IMR-90 (cell line): ENCODE measurements around the gene MAP1LC3A. TPM values are rescaled to one million over a fixed set of nuclear protein-coding genes. Genes with fewer than 3 reads are reported as not detected.

Experiments used
- ATAC-seq: fragments of 200-7000 bp; cut with Tn5 transposase; 2 replicates; pipeline ENCODE4 v1.9.1; 2020; ENCODE audit warnings: low read depth, mild to moderate bottlenecking, moderate library complexity
- BruUV-seq: library from RNA; stranded (reverse); fragments of 400-500 nt; replicated peaks from 2 replicates; lab custom pipeline; 2021; lab: Mats Ljungman, UMichigan
- CTCF ChIA-PET: fragments of 300-600 bp; formaldehyde crosslinking; extraction: SDS; loops from one replicate; lab custom pipeline; 2021; ENCODE audit warnings: antibody characterized with exemption; lab: Yijun Ruan, JAX
- POLR2A ChIA-PET: fragments of 300-600 bp; sonication (Branson Sonifier 250); formaldehyde crosslinking; loops from one replicate; lab custom pipeline; 2022; ENCODE audit warnings: antibody characterized with exemption; ENCODE audit not compliant: unreplicated experiment; lab: Charles Lee
- DNase-seq: peaks from one replicate; pipeline ENCODE4 v3.0.0; 2013
- H2AFZ ChIP-seq: replicated peaks from 2 replicates; pipeline ENCODE3; 2013; ENCODE audit warnings: low read length, mild to moderate bottlenecking; ENCODE audit not compliant: poor library complexity
- H2AK5ac ChIP-seq: 2 replicates; pipeline ENCODE4 v1.6.1; 2013; ENCODE audit warnings: low read depth, low read length, inconsistent platforms
- H2AK9ac ChIP-seq: replicated peaks from 2 replicates; pipeline ENCODE3; 2013; ENCODE audit warnings: mild to moderate bottlenecking, low read depth, low read length, moderate library complexity; ENCODE audit not compliant: poor library complexity
- H2BK120ac ChIP-seq: 2 replicates; pipeline ENCODE4 v1.6.1; 2013; ENCODE audit warnings: low read depth, low read length, inconsistent platforms
- H2BK15ac ChIP-seq: 3 replicates; pipeline ENCODE4 v1.6.1; 2013; ENCODE audit warnings: low read depth, low read length, inconsistent platforms
- H2BK20ac ChIP-seq: 2 replicates; pipeline ENCODE4 v1.6.1; 2013; ENCODE audit warnings: low read depth, mild to moderate bottlenecking, inconsistent platforms, low read length, moderate library complexity
- H2BK5ac ChIP-seq: 2 replicates; pipeline ENCODE4 v1.6.1; 2013; ENCODE audit warnings: mild to moderate bottlenecking, low read depth, low read length, inconsistent platforms; ENCODE audit not compliant: poor library complexity, severe bottlenecking
- H3K14ac ChIP-seq: replicated peaks from 2 replicates; pipeline ENCODE4 v1.6.1; 2013; ENCODE audit warnings: low read depth, low read length, inconsistent platforms
- H3K18ac ChIP-seq: 2 replicates; pipeline ENCODE4 v1.6.1; 2013; ENCODE audit warnings: low read depth, low read length, control low read depth
- H3K23ac ChIP-seq: 2 replicates; pipeline ENCODE4 v1.6.1; 2013; ENCODE audit warnings: low read depth, low read length, inconsistent platforms
- H3K27ac ChIP-seq: 2 replicates; pipeline ENCODE4 v1.5.1; 2013; ENCODE audit warnings: mild to moderate bottlenecking, control low read depth, low read length; ENCODE audit not compliant: insufficient read depth
- H3K27me3 ChIP-seq: 2 replicates; pipeline ENCODE4 v1.6.1; 2013; ENCODE audit warnings: low read length; ENCODE audit not compliant: control insufficient read depth, insufficient read depth
- H3K36me3 ChIP-seq: 2 replicates; pipeline ENCODE4 v1.6.1; 2013; ENCODE audit warnings: low read length, mixed read lengths; ENCODE audit not compliant: control insufficient read depth, insufficient read depth
- H3K4ac ChIP-seq: 2 replicates; pipeline ENCODE4 v1.6.1; 2013; ENCODE audit warnings: low read depth, low read length, inconsistent platforms
- H3K4me1 ChIP-seq: 2 replicates; pipeline ENCODE4 v1.6.1; 2013; ENCODE audit warnings: low read length, mixed read lengths; ENCODE audit not compliant: control insufficient read depth, insufficient read depth
- H3K4me2 ChIP-seq: 2 replicates; pipeline ENCODE4 v1.6.1; 2013; ENCODE audit warnings: low read depth, mild to moderate bottlenecking, control low read depth, low read length, moderate library complexity
- H3K4me3 ChIP-seq: 2 replicates; pipeline ENCODE4 v1.5.1; 2013; ENCODE audit warnings: low read depth, mild to moderate bottlenecking, control low read depth, low read length, moderate library complexity; ENCODE audit not compliant: insufficient read depth
- H3K56ac ChIP-seq: 2 replicates; pipeline ENCODE4 v1.6.1; 2013; ENCODE audit warnings: low read length, inconsistent platforms; ENCODE audit not compliant: insufficient read depth; ENCODE audit errors: extremely low read depth
- H3K79me1 ChIP-seq, 2 experiments: 2 replicates each; pipeline ENCODE4 v1.6.1; 2013; ENCODE audit warnings: low read length in 2 of 2, inconsistent platforms in 1 of 2, low read depth in 1 of 2
- H3K9ac ChIP-seq: 2 replicates; pipeline ENCODE4 v1.6.1; 2013; ENCODE audit warnings: low read depth, low read length, control low read depth
- H3K9me1 ChIP-seq: 2 replicates; pipeline ENCODE4 v1.6.1; 2013; ENCODE audit warnings: low read length, inconsistent platforms; ENCODE audit not compliant: insufficient read depth
- H3K9me3 ChIP-seq: 2 replicates; pipeline ENCODE4 v1.6.1; 2013; ENCODE audit warnings: low read length; ENCODE audit not compliant: control insufficient read depth, insufficient read depth
- H4K20me1 ChIP-seq: 2 replicates; pipeline ENCODE4 v1.6.1; 2013; ENCODE audit warnings: low read length, inconsistent platforms; ENCODE audit not compliant: insufficient read depth
- H4K5ac ChIP-seq: 2 replicates; pipeline ENCODE4 v1.6.1; 2013; ENCODE audit warnings: mild to moderate bottlenecking, low read depth, low read length, control low read depth
- H4K8ac ChIP-seq, 2 experiments: 2 replicates each; pipeline ENCODE4 v1.6.1; 2013; ENCODE audit warnings: low read depth in 2 of 2, low read length in 2 of 2, control low read depth in 1 of 2, inconsistent platforms in 1 of 2
- H4K91ac ChIP-seq: 2 replicates; pipeline ENCODE4 v1.6.1; 2013; ENCODE audit warnings: low read depth, low read length, inconsistent platforms; ENCODE audit not compliant: insufficient read depth
- CEBPB ChIP-seq: IDR thresholded peaks from 2 replicates; pipeline ENCODE4 v1.6.1; 2012; ENCODE audit warnings: low read depth, low read length, improper control_type of control experiment
- CHD1 ChIP-seq: IDR thresholded peaks from 2 replicates; pipeline ENCODE4 v1.6.1; 2012; ENCODE audit warnings: low read depth, low read length, improper control_type of control experiment
- CTCF ChIP-seq: conservative IDR thresholded peaks from 2 replicates; pipeline ENCODE4 v1.5.1; 2012; ENCODE audit warnings: mild to moderate bottlenecking, low read depth, low read length, improper control_type of control experiment
- ELK1 ChIP-seq: fragments of 150-350 bp; IDR thresholded peaks from 2 replicates; pipeline ENCODE4 v1.6.1; 2016; ENCODE audit warnings: low read depth, mild to moderate bottlenecking, low read length, moderate library complexity, borderline replicate concordance
- FOS ChIP-seq: fragments of 150-350 bp; IDR thresholded peaks from 2 replicates; pipeline ENCODE4 v1.6.1; 2016; ENCODE audit warnings: low read depth, low read length
- NFE2L2 ChIP-seq: fragments of 150-350 bp; IDR thresholded peaks from 2 replicates; pipeline ENCODE4 v1.6.1; 2016; ENCODE audit warnings: low read depth, mild to moderate bottlenecking, low read length
- POLR2A ChIP-seq: IDR thresholded peaks from 2 replicates; pipeline ENCODE4 v1.6.1; 2012; ENCODE audit warnings: mild to moderate bottlenecking, low read depth, low read length
- RCOR1 ChIP-seq: IDR thresholded peaks from 2 replicates; pipeline ENCODE4 v1.6.1; 2012; ENCODE audit warnings: mild to moderate bottlenecking, low read length, improper control_type of control experiment; ENCODE audit not compliant: insufficient replicate concordance
- RFX5 ChIP-seq: IDR thresholded peaks from 2 replicates; pipeline ENCODE4 v1.8.0; 2012; ENCODE audit warnings: low read depth, mild to moderate bottlenecking, low read length, moderate library complexity
- SMC3 ChIP-seq: fragments of 150-350 bp; IDR thresholded peaks from 2 replicates; pipeline ENCODE4 v1.6.1; 2016; ENCODE audit warnings: low read depth, mild to moderate bottlenecking, antibody characterized with exemption, low read length, moderate library complexity
- WGBS, 2 experiments: methylation state at CpG; one replicate each; pipeline versions ENCODE4 v1.1.5 to v1.1.7; 2013; ENCODE audit warnings: missing lambda C conversion rate in 2 of 2; ENCODE audit not compliant: insufficient read length in 1 of 2; ENCODE audit errors: extremely low coverage in 2 of 2; 5-methylcytosine and 5-hydroxymethylcytosine counted together
- dilution Hi-C: fragments of 300-500 bp; cut with HindIII; formaldehyde crosslinking; loops from one replicate; pipeline ENCODE4 v1.14.3; 2018; ENCODE audit warnings: low sequenced_read_pairs; ENCODE audit not compliant: unreplicated experiment
- in situ Hi-C: fragments of 300-500 bp; cut with MboI; formaldehyde crosslinking; loops from 3 replicates; pipeline ENCODE4 v1.14.3; 2019; ENCODE audit warnings: low sequenced_read_pairs, inconsistent platforms, mixed read lengths
- intact Hi-C: fragments of 100-400 bp; cut with micrococcal nuclease; formaldehyde crosslinking; loops from 2 replicates; pipeline ENCODE4 v1.10.0; 2022
- polyA plus RNA-seq, 3 experiments: library from polyadenylated mRNA; depleted of rRNA; stranded (reverse); fragments of >200 nt; gene quantifications; 2 replicates each; pipeline ENCODE4 v1.2.3, GENCODE V29; 2012; ENCODE audit warnings: low replicate concordance in 1 of 3
- total RNA-seq: library from RNA; depleted of rRNA; stranded (reverse); fragments of >200 nt; gene quantifications from 2 replicates; pipeline ENCODE4 v1.2.3, GENCODE V29; 2012

Gene MAP1LC3A
- total and polyA plus RNA-seq, 2 of the 4 experiments (the other 2 are of a cell fraction): 10.0 to 39.7 TPM

GRCh38 chr20:34541264-34541901 lies 17.1 kb upstream of the MAP1LC3A start:
- Histone ChIP-seq H2BK20ac (no peak overlapping the region), H3K23ac (no peak overlapping the region), H3K79me1 (peaks cover 4 to 27% of the 10 kb centered on the region in 2 experiments), H3K4ac (no peak overlapping the region), H3K9me1 (no peaks in the 10 kb centered on the region), H3K36me3 (peaks cover 39% of the 10 kb centered on the region), H4K5ac (no peak overlapping the region), H2AFZ (no peak overlapping the region), H3K27ac (no peak overlapping the region), H3K14ac (no peak overlapping the region), H2BK120ac (no peak overlapping the region), H3K4me3 (no peak overlapping the region), H2AK5ac (no peak overlapping the region), H3K4me2 (no peak overlapping the region), H3K9ac (no peak overlapping the region), H3K27me3 (no peaks in the 10 kb centered on the region), H3K9me3 (no peaks in the 10 kb centered on the region), H3K4me1 (no peaks in the 10 kb centered on the region), H3K18ac (no peak overlapping the region), H2BK15ac (no peak overlapping the region), H4K91ac (no peak overlapping the region), H4K8ac (no peak overlapping the region), H2BK5ac (no peak overlapping the region), H2AK9ac (no peak overlapping the region), H3K56ac (no peak overlapping the region), H4K20me1 (peaks cover 9% of the 10 kb centered on the region)
- no TSS peak for BruUV-seq
- intact Hi-C loops: no loop called here
- in situ Hi-C loops: no loop called here
- ChIA-PET CTCF (interaction anchor here (0.6 kb wide), 1 partner anchor 119 kb away, joined by 3 read pairs; no protein-coding TSS in a partner anchor), POLR2A (no interaction called here)
- DNase-seq (no peak), ATAC-seq (no peak)
- dilution Hi-C loops: no loop called here
- 81% methylated on average over 3 of the region's 13 CpGs; no CpG with 5 or more reads in 1 of the 2 experiments for WGBS, 2 experiments
- TF ChIP-seq POLR2A: no peak
- no peak for TF ChIP-seq CHD1
- TF ChIP-seq SMC3: no peak
- TF ChIP-seq CTCF: no peak
- no peak for TF ChIP-seq RCOR1
- no peak for TF ChIP-seq CEBPB
- no peak for TF ChIP-seq NFE2L2
- no peak for TF ChIP-seq FOS
- no peak for TF ChIP-seq ELK1
- no peak for TF ChIP-seq RFX5
